ENCODE measurements around the gene NEIL3. TPM values are rescaled to one million over a fixed set of nuclear protein-coding genes. Genes with fewer than 3 reads are reported as not detected.
A peak's percentile ranks its signal among the peaks of the same experiment; 100 is the strongest.

NEIL3 gene
- total RNA-seq, 1 experiment from 2014 or later = 6.3 TPM

DNA sequence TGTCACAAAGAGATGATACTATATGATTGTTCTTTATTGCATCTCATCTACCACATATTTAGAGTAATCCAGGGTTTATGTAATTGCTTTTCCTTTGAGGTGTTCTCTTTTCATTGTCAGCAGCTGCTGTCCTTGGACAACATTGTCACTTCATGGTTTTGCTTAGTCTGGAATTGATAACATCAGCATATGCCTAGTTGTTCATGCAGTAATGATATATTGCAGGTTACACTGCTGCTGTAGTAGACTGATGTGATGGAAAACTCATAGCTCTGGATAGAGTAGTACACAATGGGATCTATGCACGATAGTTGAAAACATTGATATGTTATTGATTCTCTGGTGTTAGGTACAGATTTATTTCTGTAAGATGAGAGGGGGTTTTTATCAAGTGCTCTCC is 13.7 kb downstream of the NEIL3 start:
- H3K9ac ChIP-seq (ENCODE audit: extremely low read depth, insufficient read length, low read length) = no peak overlapping the region
- no peaks in the 10 kb centered on the region for H4K20me1 ChIP-seq (ENCODE audit: control insufficient read depth, insufficient read depth, insufficient read length)
- H4K8ac ChIP-seq (replicated peaks; ENCODE audit: insufficient read length, low read depth, low read length) = no peak overlapping the region
- no peak overlapping the region for H2BK120ac ChIP-seq (ENCODE audit: low read depth, low read length, poor library complexity, severe bottlenecking)
- Mint-ChIP-seq H3K4me1 (peaks cover 3 to 8% of the 10 kb centered on the region in 2 experiments), H3K27me3 (ENCODE audit: low read depth) (no peaks in the 10 kb centered on the region), H3K4me3 (no peak overlapping the region), H3K27ac (no peak overlapping the region), H3K36me3 (ENCODE audit: insufficient read depth in 1 of 3, low read depth in 3 of 3) (peaks cover 38 to 43% (median 39%) of the 10 kb centered on the region in 3 experiments), H3K9me3 (peaks cover 0 to 6% of the 10 kb centered on the region in 2 experiments; a peak in 3 of 5 replicates)
- H3K79me1 ChIP-seq (ENCODE audit: insufficient read depth, low read depth, low read length, poor library complexity, severe bottlenecking) = peaks cover 3% of the 10 kb centered on the region
- H2AK5ac ChIP-seq (ENCODE audit: insufficient read length, low read length) = no peak overlapping the region
- H3K18ac ChIP-seq (ENCODE audit: insufficient read length, low read depth, low read length) = no peak overlapping the region
- WGBS (ENCODE audit: extremely low coverage, insufficient read length, low lambda C conversion rate) = no CpG with 5 or more reads among the region's 1 CpG
- H4K5ac ChIP-seq (ENCODE audit: insufficient read length, low read depth, low read length) = no peak overlapping the region
- H3K14ac ChIP-seq (ENCODE audit: insufficient read depth, low read length) = no peak overlapping the region
- H3K23ac ChIP-seq (ENCODE audit: insufficient read length, low read depth, low read length) = peak overlapping the region; percentile 56
- H2BK5ac ChIP-seq (ENCODE audit: insufficient read length, low read length) = no peak overlapping the region
- TF ChIP-seq CTCF (conservative IDR thresholded peaks at IDR 0.05) = no peak
- no peaks in the 10 kb centered on the region for H3K9me3 ChIP-seq (ENCODE audit: control insufficient read depth, low read depth, low read length)
- H3K4ac ChIP-seq (ENCODE audit: low read depth, low read length) = no peak overlapping the region
- no peak overlapping the region for H3K4me2 ChIP-seq (ENCODE audit: insufficient read depth, insufficient read length, low read length)
- no peaks in the 10 kb centered on the region for H3K27me3 ChIP-seq (ENCODE audit: insufficient read depth, low read length)
- H3K56ac ChIP-seq (ENCODE audit: insufficient read length, low read depth, low read length) = no peak overlapping the region
- no peaks in the 10 kb centered on the region for H3K79me2 ChIP-seq (ENCODE audit: insufficient read depth, low read length)
- no peak overlapping the region for H3K27ac ChIP-seq (ENCODE audit: insufficient read length, low read depth, low read length)
- no peak overlapping the region for H4K91ac ChIP-seq (ENCODE audit: insufficient read length, low read depth, low read length)
- no peak overlapping the region for H2BK20ac ChIP-seq (ENCODE audit: low read depth, low read length, poor library complexity, severe bottlenecking)
- no peaks in the 10 kb centered on the region for H3K4me1 ChIP-seq (ENCODE audit: insufficient read depth, low read length)
- H2BK12ac ChIP-seq (ENCODE audit: insufficient read length, low read depth, low read length) = no peak overlapping the region
- H3K23me2 ChIP-seq (ENCODE audit: insufficient read length, low read depth, low read length, poor library complexity, severe bottlenecking) = no peaks in the 10 kb centered on the region
- H2AFZ ChIP-seq (ENCODE audit: low read length) = no peak overlapping the region
- no peak overlapping the region for H2BK15ac ChIP-seq (ENCODE audit: low read depth, low read length)
- no peak for DNase-seq
- H3T11ph ChIP-seq (ENCODE audit: low read length) = no peak overlapping the region

Measured in H9 (cell line).